ENCODE measurements around the gene SMIM17. TPM values are rescaled to one million over a fixed set of nuclear protein-coding genes. Genes with fewer than 3 reads are reported as not detected.

SMIM17 gene
- total and polyA plus RNA-seq, 2 experiments from 2014 or later: 0.43 TPM; not detected in 1

DNA sequence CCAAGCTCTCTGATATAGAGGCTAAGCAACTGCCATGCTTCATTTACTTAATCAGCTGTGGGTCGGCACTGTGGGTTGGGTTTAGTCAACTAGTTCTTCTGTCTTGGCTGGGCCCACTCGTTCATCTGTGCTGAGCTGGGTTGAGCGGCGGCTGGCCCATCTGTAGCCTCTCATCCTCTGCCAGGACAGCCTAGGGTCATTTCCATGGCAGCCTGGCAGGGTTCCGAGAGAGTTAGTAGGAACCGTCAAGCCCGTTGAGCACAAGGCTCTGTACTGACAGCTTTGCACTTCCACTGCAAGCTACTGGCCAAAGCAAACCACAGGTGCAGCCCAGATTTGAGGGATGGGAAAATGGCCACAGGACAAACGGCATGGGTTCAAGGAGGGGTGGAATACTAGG is 35.2 kb downstream of the SMIM17 start:
- no peak overlapping the region for H3K27ac ChIP-seq
- no peaks in the 10 kb centered on the region for H3K9me3 ChIP-seq (ENCODE audit: low read depth)
- H3F3A ChIP-seq (ENCODE audit: insufficient read depth): no peaks in the 10 kb centered on the region
- H4K20me1 ChIP-seq (ENCODE audit: insufficient read depth): no peaks in the 10 kb centered on the region
- H3K4me1 ChIP-seq (ENCODE audit: insufficient read depth): no peaks in the 10 kb centered on the region
- in situ Hi-C loops (cut with MboI): no loop called here
- H3K9ac ChIP-seq: no peak overlapping the region
- no peak overlapping the region for H3K4me2 ChIP-seq (ENCODE audit: unreplicated experiment)
- TF ChIP-seq EZH2 (IDR thresholded peaks at IDR 0.05; ENCODE audit: insufficient read depth, poor library complexity, severe bottlenecking): no peak
- no peaks in the 10 kb centered on the region for H3K79me2 ChIP-seq (ENCODE audit: insufficient read depth)
- WGBS, 2 experiments (ENCODE audit: low coverage in 1 of 2, low lambda C conversion rate in 2 of 2, missing lambda C conversion rate in 2 of 2): 1 to 3% methylated on average over 8 of the region's 8 CpGs
- no peak overlapping the region for H3K4me3 ChIP-seq
- H3K36me3 ChIP-seq (ENCODE audit: low read depth): no peaks in the 10 kb centered on the region
- H3K9me2 ChIP-seq (ENCODE audit: insufficient read depth): no peaks in the 10 kb centered on the region
- no peak overlapping the region for H2AFZ ChIP-seq
- no peak for DNase-seq
- no peaks in the 10 kb centered on the region for H3K27me3 ChIP-seq (replicated peaks; ENCODE audit: insufficient read depth)

GRCh38 chr19:56681702-56682101 is 38.7 kb downstream of the SMIM17 start:
- H3K79me2 ChIP-seq (ENCODE audit: insufficient read depth): no peaks in the 10 kb centered on the region
- H3K9ac ChIP-seq: no peak overlapping the region
- in situ Hi-C loops (cut with MboI): no loop called here
- TF ChIP-seq EZH2phosphoT487 (IDR thresholded peaks at IDR 0.05; ENCODE audit: insufficient read depth, low read depth) (no peak), EZH2 (IDR thresholded peaks at IDR 0.05; ENCODE audit: insufficient read depth, poor library complexity, severe bottlenecking) (no peak)
- H3K4me3 ChIP-seq: no peak overlapping the region
- H3K27me3 ChIP-seq (replicated peaks; ENCODE audit: insufficient read depth): no peaks in the 10 kb centered on the region
- H3K4me2 ChIP-seq (ENCODE audit: unreplicated experiment): no peak overlapping the region
- no peaks in the 10 kb centered on the region for H3K4me1 ChIP-seq (ENCODE audit: insufficient read depth)
- no peaks in the 10 kb centered on the region for H3F3A ChIP-seq (ENCODE audit: insufficient read depth)
- no peaks in the 10 kb centered on the region for H3K9me3 ChIP-seq (ENCODE audit: low read depth)
- H2AFZ ChIP-seq: no peak overlapping the region
- no peaks in the 10 kb centered on the region for H3K36me3 ChIP-seq (ENCODE audit: low read depth)
- no peak overlapping the region for H3K27ac ChIP-seq
- DNase-seq: no peak
- no peaks in the 10 kb centered on the region for H3K9me2 ChIP-seq (ENCODE audit: insufficient read depth)
- 48 to 52% methylated on average over 8 of the region's 8 CpGs for WGBS, 2 experiments (ENCODE audit: low coverage in 1 of 2, low lambda C conversion rate in 2 of 2, missing lambda C conversion rate in 2 of 2)
- H4K20me1 ChIP-seq (ENCODE audit: insufficient read depth): no peaks in the 10 kb centered on the region

DNA sequence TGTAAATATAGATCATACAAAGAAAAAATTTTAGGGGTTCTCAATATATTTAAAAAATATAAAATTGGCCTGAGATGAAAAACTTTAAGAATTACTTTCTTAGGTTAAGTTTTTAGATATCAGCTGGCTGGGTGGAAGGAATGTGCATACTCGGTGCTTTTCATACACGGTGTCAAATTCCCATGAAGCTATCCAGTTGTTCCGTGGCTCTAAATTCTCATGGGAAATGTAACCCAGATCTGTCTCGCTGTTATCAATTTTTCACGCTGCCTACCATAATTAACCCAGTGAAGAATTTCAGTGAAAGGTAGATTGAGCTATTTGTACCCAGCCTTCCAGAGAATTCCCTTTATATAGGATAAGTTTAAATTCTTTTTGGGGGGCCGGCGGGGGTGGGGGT is 40.2 kb downstream of the SMIM17 start:
- no peaks in the 10 kb centered on the region for H3F3A ChIP-seq (ENCODE audit: insufficient read depth)
- H3K4me2 ChIP-seq (ENCODE audit: unreplicated experiment): no peak overlapping the region
- no peak overlapping the region for H2AFZ ChIP-seq
- no peaks in the 10 kb centered on the region for H3K79me2 ChIP-seq (ENCODE audit: insufficient read depth)
- H3K27me3 ChIP-seq (replicated peaks; ENCODE audit: insufficient read depth): no peaks in the 10 kb centered on the region
- H3K9ac ChIP-seq: no peak overlapping the region
- no peak for DNase-seq
- H3K4me1 ChIP-seq (ENCODE audit: insufficient read depth): no peaks in the 10 kb centered on the region
- no peak overlapping the region for H3K27ac ChIP-seq
- no peak for TF ChIP-seq EZH2phosphoT487 (IDR thresholded peaks at IDR 0.05; ENCODE audit: insufficient read depth, low read depth)
- no peak overlapping the region for H3K4me3 ChIP-seq
- H3K36me3 ChIP-seq (ENCODE audit: low read depth): no peaks in the 10 kb centered on the region
- no peaks in the 10 kb centered on the region for H4K20me1 ChIP-seq (ENCODE audit: insufficient read depth)
- WGBS, 2 experiments (ENCODE audit: low coverage in 1 of 2, low lambda C conversion rate in 2 of 2, missing lambda C conversion rate in 2 of 2): 16 to 17% methylated on average over 7 of the region's 7 CpGs
- in situ Hi-C loops (cut with MboI): no loop called here
- no peaks in the 10 kb centered on the region for H3K9me2 ChIP-seq (ENCODE audit: insufficient read depth)
- no peaks in the 10 kb centered on the region for H3K9me3 ChIP-seq (ENCODE audit: low read depth)

- Histone ChIP-seq H2AFZ (no peak overlapping the region), H3K4me3 (no peak overlapping the region), H3K4me2 (ENCODE audit: unreplicated experiment) (no peak overlapping the region), H4K20me1 (ENCODE audit: insufficient read depth) (no peaks in the 10 kb centered on the region), H3K4me1 (ENCODE audit: insufficient read depth) (no peaks in the 10 kb centered on the region), H3K9me2 (ENCODE audit: insufficient read depth) (no peaks in the 10 kb centered on the region), H3K27me3 (replicated peaks; ENCODE audit: insufficient read depth) (no peaks in the 10 kb centered on the region), H3K27ac (no peak overlapping the region), H3F3A (ENCODE audit: insufficient read depth) (no peaks in the 10 kb centered on the region), H3K36me3 (ENCODE audit: low read depth) (no peaks in the 10 kb centered on the region), H3K9me3 (ENCODE audit: low read depth) (no peaks in the 10 kb centered on the region), H3K79me2 (ENCODE audit: insufficient read depth) (no peaks in the 10 kb centered on the region), H3K9ac (no peak overlapping the region)
- no peak for DNase-seq
- WGBS, 2 experiments (ENCODE audit: low coverage in 1 of 2, low lambda C conversion rate in 2 of 2, missing lambda C conversion rate in 2 of 2): 33 to 38% methylated on average over 8 of the region's 8 CpGs
- in situ Hi-C loops (cut with MboI): no loop called here
- TF ChIP-seq EZH2phosphoT487 (IDR thresholded peaks at IDR 0.05; ENCODE audit: insufficient read depth, low read depth): no peak
- no peak for TF ChIP-seq EZH2 (IDR thresholded peaks at IDR 0.05; ENCODE audit: insufficient read depth, poor library complexity, severe bottlenecking)
Observed at GRCh38 chr19:56687031-56687430, 44.1 kb downstream of the SMIM17 start.

GRCh38 chr19:56689198-56689597 is 46.2 kb downstream of the SMIM17 start:
- no peak overlapping the region for H3K9ac ChIP-seq
- no peak overlapping the region for H3K27ac ChIP-seq
- H3K79me2 ChIP-seq (ENCODE audit: insufficient read depth): no peaks in the 10 kb centered on the region
- no peak for DNase-seq
- H3K9me2 ChIP-seq (ENCODE audit: insufficient read depth): no peaks in the 10 kb centered on the region
- in situ Hi-C loops (cut with MboI): no loop called here
- H2AFZ ChIP-seq: no peak overlapping the region
- no peak overlapping the region for H3K4me2 ChIP-seq (ENCODE audit: unreplicated experiment)
- no peaks in the 10 kb centered on the region for H3K36me3 ChIP-seq (ENCODE audit: low read depth)
- WGBS, 2 experiments (ENCODE audit: low coverage in 1 of 2, low lambda C conversion rate in 2 of 2, missing lambda C conversion rate in 2 of 2): 50 to 51% methylated on average over 10 of the region's 10 CpGs
- no peaks in the 10 kb centered on the region for H3K27me3 ChIP-seq (replicated peaks; ENCODE audit: insufficient read depth)
- H3K4me1 ChIP-seq (ENCODE audit: insufficient read depth): no peaks in the 10 kb centered on the region
- no peaks in the 10 kb centered on the region for H3K9me3 ChIP-seq (ENCODE audit: low read depth)
- TF ChIP-seq EZH2phosphoT487 (IDR thresholded peaks at IDR 0.05; ENCODE audit: insufficient read depth, low read depth) (no peak), EZH2 (IDR thresholded peaks at IDR 0.05; ENCODE audit: insufficient read depth, poor library complexity, severe bottlenecking) (no peak)
- H3F3A ChIP-seq (ENCODE audit: insufficient read depth): no peaks in the 10 kb centered on the region
- no peak overlapping the region for H3K4me3 ChIP-seq
- H4K20me1 ChIP-seq (ENCODE audit: insufficient read depth): no peaks in the 10 kb centered on the region

All from GM23248 (cell line).